Pons (tissue), 1 donor: Measurements from ENCODE around the gene ATG12.

ENCODE experiments used
- DNase-seq: peaks from one replicate; pipeline ENCODE4 v3.0.0-alpha.2; 2016; ENCODE audit warnings: low spot score

The ATG12 gene

DNA sequence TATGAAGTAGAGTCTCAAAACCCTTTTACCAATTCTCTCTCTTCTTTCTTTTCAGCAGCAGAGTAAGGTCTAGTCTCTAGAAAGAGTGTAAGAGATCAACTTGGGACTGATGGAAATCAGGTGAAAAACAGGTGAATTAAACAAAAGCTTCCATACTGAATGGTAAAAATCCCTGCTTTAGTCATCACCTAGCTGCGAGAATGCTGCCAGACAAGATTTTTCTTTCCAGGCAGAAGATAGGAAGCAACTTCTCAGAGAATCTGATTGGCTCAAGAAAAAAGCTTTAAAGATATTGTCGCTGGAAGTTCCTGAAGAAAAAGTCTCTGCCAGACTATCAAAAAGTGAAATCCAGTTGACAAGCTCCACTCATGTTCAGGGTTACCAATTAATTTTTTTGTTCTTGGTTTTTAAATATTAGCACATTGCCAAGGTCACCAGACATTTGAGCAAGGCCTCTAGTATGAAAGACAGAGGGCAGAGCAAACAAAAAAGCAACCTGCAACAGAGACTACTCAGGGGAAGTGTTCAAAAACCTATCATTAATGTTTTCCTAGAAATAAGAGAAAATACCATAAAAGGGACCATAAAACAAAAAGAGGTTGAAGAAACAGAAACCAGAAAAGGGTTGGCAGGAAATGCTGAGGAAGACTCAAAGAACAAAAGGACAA is 34.2 kb downstream of the ATG12 start:
- DNase-seq, result no peak

DNA sequence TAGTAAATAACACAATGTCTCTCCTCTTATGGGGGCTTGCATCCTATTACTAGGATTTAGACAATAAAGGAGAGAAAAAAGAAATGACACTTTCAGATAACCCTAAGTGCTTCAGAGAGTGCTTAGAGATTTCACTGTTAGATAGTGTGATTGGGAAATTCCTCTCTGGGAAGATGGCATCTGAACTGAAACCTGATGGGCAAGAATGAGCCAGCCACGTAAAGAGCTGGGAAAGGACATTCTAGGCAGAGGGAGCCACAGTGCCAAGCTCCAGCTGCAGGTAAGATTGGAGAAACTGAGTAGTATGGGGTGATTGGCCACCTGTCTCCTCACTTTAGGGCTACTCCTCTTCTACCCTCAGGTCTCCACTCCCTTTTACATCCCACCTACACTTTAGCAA is 39.4 kb downstream of the ATG12 start:
- no peak for DNase-seq

DNA sequence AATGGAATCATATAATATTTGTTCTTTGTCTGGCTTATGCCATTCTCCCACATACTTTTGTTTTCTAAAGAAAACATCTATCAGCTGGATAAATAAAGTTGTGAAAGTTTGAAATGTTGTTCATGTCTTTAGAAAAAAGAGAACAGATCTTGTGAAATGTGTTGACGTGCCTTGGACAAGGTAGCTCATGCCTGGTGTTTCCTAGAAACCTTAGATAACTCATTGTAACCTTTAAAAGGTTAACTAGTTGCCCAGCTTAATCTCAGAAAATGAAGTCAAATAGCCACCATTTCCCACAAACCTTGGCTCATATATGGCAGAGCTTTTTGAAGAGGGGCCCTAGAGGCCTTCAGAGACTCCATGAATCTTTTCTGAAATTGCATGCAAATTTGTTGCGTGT is 40.2 kb downstream of the ATG12 start:
- no peak for DNase-seq

- DNase-seq, result no peak
Measured at GRCh38 chr5:115800108-115800507, 41.3 kb downstream of the ATG12 start.

GRCh38 chr5:115798252-115798651 is 43.1 kb downstream of the ATG12 start:
- no peak for DNase-seq

DNA sequence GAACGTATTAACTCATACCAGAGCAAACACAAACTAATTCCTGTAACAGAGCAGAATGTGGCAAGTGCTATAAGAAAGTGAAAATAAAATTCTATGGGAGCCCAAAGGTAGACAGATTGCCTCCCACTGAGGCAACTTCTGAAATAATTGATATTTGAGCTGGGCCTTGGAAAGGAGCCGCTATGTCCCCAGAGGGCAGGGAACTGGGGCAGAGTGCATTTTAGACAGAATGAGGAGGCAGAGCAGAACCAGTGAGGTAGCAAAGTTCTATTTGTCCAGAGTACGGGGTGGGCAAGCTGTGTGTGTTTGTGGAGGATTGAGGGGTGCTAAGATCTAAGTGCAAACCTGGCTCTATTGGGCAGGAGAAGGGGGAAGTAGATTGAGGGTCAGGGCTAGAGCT is 44.7 kb downstream of the ATG12 start:
- DNase-seq, result no peak

DNA sequence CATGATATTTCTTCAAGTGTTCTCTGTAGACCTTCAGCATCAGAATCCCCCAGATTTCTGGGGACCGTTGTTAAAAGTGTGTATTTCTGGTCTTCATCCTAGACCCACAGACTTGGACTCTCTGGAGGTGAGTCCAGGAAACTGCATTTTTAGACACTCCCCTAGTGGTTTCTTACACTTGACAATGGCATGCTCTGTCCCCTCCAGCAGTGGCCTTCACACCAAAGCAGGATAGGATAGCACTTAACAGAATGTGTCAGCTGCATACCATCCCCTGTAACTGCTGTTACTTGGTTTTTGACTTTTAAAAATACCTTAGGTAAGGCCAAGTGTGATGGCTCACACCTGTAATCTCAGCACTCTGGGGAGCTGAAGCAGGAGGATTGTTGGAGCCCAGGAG is 45.7 kb downstream of the ATG12 start:
- no peak for DNase-seq

GRCh38 chr5:115788440-115788839 is 52.9 kb downstream of the ATG12 start:
- no peak for DNase-seq

- DNase-seq, result no peak
Measured at GRCh38 chr5:115787426-115787825, 53.9 kb downstream of the ATG12 start.

DNA sequence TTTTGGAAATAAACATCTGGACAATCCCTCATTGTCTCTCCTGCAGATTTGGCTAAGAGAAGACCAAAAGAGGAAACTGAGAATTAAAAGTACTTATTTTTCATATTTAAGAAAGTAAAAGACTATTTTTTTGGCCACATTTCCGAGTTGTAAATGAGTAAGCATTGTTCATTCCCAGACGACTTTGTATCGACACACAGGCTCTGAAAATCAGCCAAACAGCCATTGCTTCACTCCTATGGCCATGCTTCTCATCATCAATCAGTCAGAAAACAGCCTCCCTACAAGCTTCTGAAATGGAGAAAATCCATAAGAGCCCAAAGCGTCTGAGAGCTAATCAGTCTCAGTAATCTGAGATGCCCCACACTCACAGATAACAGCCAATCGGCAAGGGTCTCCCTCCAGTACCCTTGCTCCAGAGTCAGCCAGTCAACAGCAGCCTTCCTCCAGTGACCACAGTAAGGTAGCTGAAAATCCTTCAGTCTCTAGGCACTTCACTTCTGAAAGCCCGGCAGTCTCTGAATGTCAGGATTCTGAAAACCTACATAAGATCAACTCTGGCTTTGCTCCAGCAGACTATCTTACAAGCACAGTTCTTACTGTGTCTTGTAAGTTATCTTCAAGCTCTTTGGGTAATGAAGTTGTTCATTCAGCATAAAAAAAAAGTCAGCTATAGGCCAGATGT is 55.8 kb downstream of the ATG12 start:
- no peak for DNase-seq

DNA sequence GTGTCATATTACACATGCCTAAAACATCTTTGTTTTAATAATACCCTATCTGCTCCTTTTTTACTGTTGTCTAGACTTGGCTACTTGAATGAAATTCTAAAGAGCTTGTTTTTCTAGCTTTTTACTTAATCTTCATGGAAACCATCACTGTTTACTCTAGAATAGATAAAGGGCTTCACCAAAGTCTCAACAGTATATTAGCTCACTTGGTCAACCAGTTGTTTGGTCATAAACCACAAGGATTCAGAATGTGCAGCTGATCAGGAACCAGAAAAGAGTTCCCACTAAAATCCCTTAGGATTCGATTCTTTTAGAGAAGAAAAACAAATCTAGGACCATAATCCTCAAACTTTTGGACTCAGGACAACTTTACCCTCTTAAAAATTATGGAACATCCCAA is 62.9 kb downstream of the ATG12 start:
- DNase-seq, result no peak
